ENCODE results near the gene DNAH3.
A peak's percentile ranks its signal among the peaks of the same experiment; 100 is the strongest.
"Not testable (repeated sequence)": the region's sequence is repeated elsewhere in the genome, so short reads cannot be mapped to it uniquely, and the experiment has no call there.

The DNAH3 gene

GRCh38 chr16:20976576-20976975 is 174.1 kb downstream of the DNAH3 start:
- H3K27ac Mint-ChIP-seq, result no peak overlapping the region
- peaks cover 27% of the 10 kb centered on the region for H3K4me1 Mint-ChIP-seq
- no peak overlapping the region for H3K4me3 Mint-ChIP-seq
- no peak for DNase-seq
- H3K27me3 Mint-ChIP-seq (ENCODE audit: low read depth, poor library complexity), result no peaks in the 10 kb centered on the region
- no peaks in the 10 kb centered on the region for H3K9me3 Mint-ChIP-seq
- TF ChIP-seq, protein P1, sequence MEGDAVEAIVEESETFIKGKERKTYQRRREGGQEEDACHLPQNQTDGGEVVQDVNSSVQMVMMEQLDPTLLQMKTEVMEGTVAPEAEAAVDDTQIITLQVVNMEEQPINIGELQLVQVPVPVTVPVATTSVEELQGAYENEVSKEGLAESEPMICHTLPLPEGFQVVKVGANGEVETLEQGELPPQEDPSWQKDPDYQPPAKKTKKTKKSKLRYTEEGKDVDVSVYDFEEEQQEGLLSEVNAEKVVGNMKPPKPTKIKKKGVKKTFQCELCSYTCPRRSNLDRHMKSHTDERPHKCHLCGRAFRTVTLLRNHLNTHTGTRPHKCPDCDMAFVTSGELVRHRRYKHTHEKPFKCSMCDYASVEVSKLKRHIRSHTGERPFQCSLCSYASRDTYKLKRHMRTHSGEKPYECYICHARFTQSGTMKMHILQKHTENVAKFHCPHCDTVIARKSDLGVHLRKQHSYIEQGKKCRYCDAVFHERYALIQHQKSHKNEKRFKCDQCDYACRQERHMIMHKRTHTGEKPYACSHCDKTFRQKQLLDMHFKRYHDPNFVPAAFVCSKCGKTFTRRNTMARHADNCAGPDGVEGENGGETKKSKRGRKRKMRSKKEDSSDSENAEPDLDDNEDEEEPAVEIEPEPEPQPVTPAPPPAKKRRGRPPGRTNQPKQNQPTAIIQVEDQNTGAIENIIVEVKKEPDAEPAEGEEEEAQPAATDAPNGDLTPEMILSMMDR (IDR thresholded peaks at IDR 0.05), result no peak
- H3K36me3 Mint-ChIP-seq (ENCODE audit: low read depth), result no peaks in the 10 kb centered on the region

- H3K9me3 Mint-ChIP-seq; H3K36me3 Mint-ChIP-seq (ENCODE audit: low read depth); H3K27me3 Mint-ChIP-seq (ENCODE audit: low read depth, poor library complexity); DNase-seq; H3K4me3 Mint-ChIP-seq; H3K27ac Mint-ChIP-seq: not testable (repeated sequence)
- peaks cover 57% of the 10 kb centered on the region for H3K4me1 Mint-ChIP-seq
Observed at GRCh38 chr16:20973201-20973600, 177.4 kb downstream of the DNAH3 start.

DNA sequence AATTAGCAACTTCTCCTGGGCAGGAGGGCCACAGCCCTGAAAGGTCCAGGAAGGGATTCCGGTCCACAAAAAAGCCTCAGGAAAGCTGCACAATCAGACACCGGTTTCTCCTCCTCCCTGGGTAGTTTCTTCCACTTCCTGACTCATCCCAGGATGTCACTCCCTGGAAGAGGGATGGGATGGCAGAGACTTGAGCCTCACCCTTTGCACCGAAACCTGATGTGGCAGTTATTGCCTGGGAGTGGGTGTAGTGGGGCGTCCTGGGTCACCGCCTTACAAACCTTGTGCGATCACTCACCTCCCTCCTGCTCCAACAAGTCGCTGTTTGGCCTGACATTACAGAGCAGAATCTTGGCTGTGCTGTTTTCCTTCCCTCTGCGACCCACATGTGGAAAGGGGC is 179.2 kb downstream of the DNAH3 start:
- TF ChIP-seq, protein P1 (IDR thresholded peaks at IDR 0.05), result no peak
- H3K4me1 Mint-ChIP-seq, result peaks cover 58% of the 10 kb centered on the region
- H3K9me3 Mint-ChIP-seq, result no peaks in the 10 kb centered on the region
- H3K4me3 Mint-ChIP-seq, result no peak overlapping the region
- H3K27ac Mint-ChIP-seq, result peak overlapping the region; percentile 88
- no peaks in the 10 kb centered on the region for H3K27me3 Mint-ChIP-seq (ENCODE audit: low read depth, poor library complexity)
- DNase-seq, result peak; percentile 40
- no peaks in the 10 kb centered on the region for H3K36me3 Mint-ChIP-seq (ENCODE audit: low read depth)

- Mint-ChIP-seq H3K4me1 (peaks cover 51% of the 10 kb centered on the region), H3K9me3 (peaks cover 9% of the 10 kb centered on the region), H3K36me3 (ENCODE audit: low read depth) (no peaks in the 10 kb centered on the region), H3K4me3 (no peak overlapping the region), H3K27ac (no peak overlapping the region), H3K27me3 (ENCODE audit: low read depth, poor library complexity) (peaks cover 3% of the 10 kb centered on the region)
- TF ChIP-seq, protein P1 (IDR thresholded peaks at IDR 0.05), result no peak
- no peak for DNase-seq
Observed at GRCh38 chr16:20969386-20969785, 181.3 kb downstream of the DNAH3 start.

GRCh38 chr16:20968765-20969164 is 181.9 kb downstream of the DNAH3 start:
- no peak for DNase-seq
- TF ChIP-seq, protein P1 (IDR thresholded peaks at IDR 0.05), result no peak
- Mint-ChIP-seq H3K27me3 (ENCODE audit: low read depth, poor library complexity) (peaks cover 3% of the 10 kb centered on the region), H3K36me3 (ENCODE audit: low read depth) (no peaks in the 10 kb centered on the region), H3K4me3 (no peak overlapping the region), H3K4me1 (peaks cover 50% of the 10 kb centered on the region), H3K9me3 (peaks cover 9% of the 10 kb centered on the region), H3K27ac (no peak overlapping the region)

DNA sequence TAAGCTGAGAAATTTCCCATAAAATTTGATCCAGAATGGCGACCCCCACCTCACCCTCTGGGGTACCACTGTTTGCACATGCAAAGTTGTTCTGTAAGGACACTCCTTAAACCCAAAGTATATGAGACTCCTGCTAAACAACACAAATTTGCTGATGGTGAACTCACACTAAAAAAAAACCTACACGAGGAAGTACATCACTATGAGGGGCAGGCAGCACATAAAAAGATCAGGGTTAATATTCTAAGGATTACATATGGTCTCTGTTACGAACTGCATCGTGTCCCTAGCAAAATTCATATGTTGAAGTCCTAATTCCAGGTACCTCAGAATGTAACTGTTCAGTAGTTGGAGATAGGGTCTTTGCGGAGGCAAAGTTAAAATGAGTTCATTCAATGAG is 189.7 kb downstream of the DNAH3 start:
- Mint-ChIP-seq H3K27ac (no peak overlapping the region), H3K36me3 (ENCODE audit: low read depth) (peaks cover 4% of the 10 kb centered on the region), H3K4me3 (no peak overlapping the region), H3K27me3 (ENCODE audit: low read depth, poor library complexity) (peaks cover 6% of the 10 kb centered on the region), H3K9me3 (peaks cover 23% of the 10 kb centered on the region), H3K4me1 (peaks cover 18% of the 10 kb centered on the region)
- TF ChIP-seq, protein P1 (IDR thresholded peaks at IDR 0.05), result no peak
- DNase-seq, result no peak
